ENCODE data around the gene CUEDC1. TPM values are rescaled to one million over a fixed set of nuclear protein-coding genes. Genes with fewer than 3 reads are reported as not detected.

CUEDC1 gene
- total and polyA plus RNA-seq, 2 of the 13 experiments (the other 11 are each of a cell fraction or from before 2014, with no cell fraction given): 7.4 to 12.9 TPM

DNA sequence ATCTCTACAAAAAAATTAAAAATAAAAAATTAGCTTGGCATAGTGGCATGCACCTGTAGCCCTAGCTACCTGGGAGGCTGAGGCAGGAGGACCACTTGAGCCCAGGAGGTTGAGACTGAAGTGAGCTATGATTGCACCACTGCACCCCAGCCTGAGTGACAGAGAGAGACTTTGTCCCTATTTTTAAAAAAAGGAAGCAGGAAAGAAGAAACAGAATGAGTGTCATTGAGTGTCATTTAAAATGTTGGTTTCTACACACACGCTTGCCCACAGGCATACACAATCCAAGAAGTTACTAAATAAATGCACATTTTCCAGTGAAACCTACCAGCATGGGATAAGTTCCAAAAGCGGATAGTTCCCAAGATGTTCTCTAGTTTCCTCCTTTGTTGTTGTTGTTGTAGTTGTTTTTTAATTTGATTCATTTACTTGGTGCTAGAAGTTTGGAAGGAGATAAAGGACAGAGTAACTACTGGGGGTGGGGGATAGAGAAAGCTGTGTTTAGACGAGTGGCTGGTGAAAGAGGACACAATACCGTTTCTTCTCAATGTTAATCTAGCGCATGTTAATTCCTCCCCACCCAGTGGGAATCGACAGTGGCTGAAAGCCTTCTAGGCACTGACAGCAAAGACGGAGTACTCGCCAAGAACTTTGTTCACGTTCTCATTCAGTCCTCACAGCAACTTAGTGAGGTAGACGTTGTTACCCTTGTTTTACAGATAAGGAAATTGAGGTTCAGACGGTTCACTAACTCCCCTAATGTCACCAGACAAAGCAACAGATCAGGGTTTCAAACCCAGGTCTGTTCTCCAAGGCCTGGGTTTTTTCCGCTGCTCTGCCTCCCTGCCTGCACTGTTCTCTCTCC lies 122.7 kb downstream of the CUEDC1 start (continued):
- TF ChIP-seq, protein P1, sequence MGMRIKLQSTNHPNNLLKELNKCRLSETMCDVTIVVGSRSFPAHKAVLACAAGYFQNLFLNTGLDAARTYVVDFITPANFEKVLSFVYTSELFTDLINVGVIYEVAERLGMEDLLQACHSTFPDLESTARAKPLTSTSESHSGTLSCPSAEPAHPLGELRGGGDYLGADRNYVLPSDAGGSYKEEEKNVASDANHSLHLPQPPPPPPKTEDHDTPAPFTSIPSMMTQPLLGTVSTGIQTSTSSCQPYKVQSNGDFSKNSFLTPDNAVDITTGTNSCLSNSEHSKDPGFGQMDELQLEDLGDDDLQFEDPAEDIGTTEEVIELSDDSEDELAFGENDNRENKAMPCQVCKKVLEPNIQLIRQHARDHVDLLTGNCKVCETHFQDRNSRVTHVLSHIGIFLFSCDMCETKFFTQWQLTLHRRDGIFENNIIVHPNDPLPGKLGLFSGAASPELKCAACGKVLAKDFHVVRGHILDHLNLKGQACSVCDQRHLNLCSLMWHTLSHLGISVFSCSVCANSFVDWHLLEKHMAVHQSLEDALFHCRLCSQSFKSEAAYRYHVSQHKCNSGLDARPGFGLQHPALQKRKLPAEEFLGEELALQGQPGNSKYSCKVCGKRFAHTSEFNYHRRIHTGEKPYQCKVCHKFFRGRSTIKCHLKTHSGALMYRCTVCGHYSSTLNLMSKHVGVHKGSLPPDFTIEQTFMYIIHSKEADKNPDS (CRISPR knock-in tag; IDR thresholded peaks at IDR 0.05): no peak
- TF ChIP-seq SIN3B (IDR thresholded peaks at IDR 0.05; ENCODE audit: low read length) (0 out of 2 replicates have a peak, but pooled peaks have one; percentile 6), ARNTL (CRISPR knock-in tag; IDR thresholded peaks at IDR 0.05) (no peak), CBX1 (IDR thresholded peaks at IDR 0.05; ENCODE audit: low read depth) (no peak), ZNF879 (CRISPR knock-in tag; IDR thresholded peaks at IDR 0.05) (0 out of 2 replicates have a peak, but pooled peaks have one; percentile 29), PHF5A (CRISPR knock-in tag; IDR thresholded peaks at IDR 0.05; ENCODE audit: low read depth, unreplicated experiment) (no peak), RAD51 (IDR thresholded peaks at IDR 0.05; ENCODE audit: borderline replicate concordance) (no peak), ZNF790 (CRISPR knock-in tag; IDR thresholded peaks at IDR 0.05; ENCODE audit: borderline replicate concordance) (no peak), ZMYM3 (CRISPR knock-in tag; IDR thresholded peaks at IDR 0.05) (peak; percentile 57; the same call in 1 of the 2 replicates)

DNA sequence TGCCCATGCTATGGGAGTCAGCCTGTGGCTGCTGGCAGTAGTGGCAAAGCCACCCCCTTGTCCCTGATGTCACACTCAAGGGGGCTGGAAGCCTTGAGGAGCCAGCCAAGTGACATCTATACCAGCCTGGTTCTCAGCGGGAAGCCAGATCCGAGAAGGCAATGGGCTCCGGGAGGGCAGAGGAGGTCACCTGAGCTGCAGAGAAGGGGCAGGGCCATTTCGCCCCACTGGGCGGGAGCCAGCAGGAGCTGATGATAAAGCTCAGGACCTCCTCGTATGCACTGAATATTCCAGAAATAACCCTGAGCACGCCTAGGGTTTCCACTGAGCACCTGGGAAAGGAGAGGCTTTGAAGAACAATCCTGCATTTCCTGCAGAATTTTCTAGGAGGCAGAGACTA lies 124.3 kb downstream of the CUEDC1 start:
- CTCF ChIA-PET (ENCODE audit: low intra/inter-chr PET ratio, low total read pairs): no interaction called here
- Histone ChIP-seq H3K4me1 (ENCODE audit: insufficient read depth, low read length) (peaks cover 45% of the 10 kb centered on the region), H2AFZ (ENCODE audit: low read length) (no peak overlapping the region), H3K4me2 (ENCODE audit: low read depth, low read length) (no peak overlapping the region), H3K4me3 (replicated peaks in 1 of 3; ENCODE audit: insufficient read depth in 1 of 3, low read depth in 2 of 3, low read length in 3 of 3) (no peak overlapping the region), H3K27ac (ENCODE audit: extremely low read length, insufficient read depth, low read length) (no peak overlapping the region), H4K20me1 (ENCODE audit: insufficient read depth, low read length) (no peaks in the 10 kb centered on the region), H3K9me3 (ENCODE audit: low read length) (no peaks in the 10 kb centered on the region), H3K79me2 (ENCODE audit: insufficient read depth, low read length) (no peaks in the 10 kb centered on the region), H3K9ac (ENCODE audit: insufficient read depth, low read depth, low read length) (no peak overlapping the region), H3K27me3 (ENCODE audit: control insufficient read depth in 1 of 2, insufficient read depth in 2 of 2, low read length in 2 of 2) (no peaks in the 10 kb centered on the region; a peak in 2 of 5 replicates), H3K36me3 (replicated peaks in 1 of 2; ENCODE audit: control insufficient read depth in 1 of 2, insufficient read depth in 2 of 2, low read length in 2 of 2) (no peaks in the 10 kb centered on the region)
- POLR2A ChIA-PET: no interaction called here
- FAIRE-seq (no peak), ATAC-seq (no peak), DNase-seq (ENCODE audit: low spot score) (no peak)
- intact Hi-C loops (cut with micrococcal nuclease; ENCODE audit: unreplicated experiment): loop anchor here (5.0 kb wide), 2 partner anchors 234 to 1466 kb away; no protein-coding TSS in a partner anchor
- in situ Hi-C loops (cut with HindIII; ENCODE audit: extremely low pct_ligation_motif_present, low pct_unique_long_range_greater_than_20kb): no loop called here
- no TSS peak for BruUV-seq (replicated peaks)
- 0% methylated on average over 3 of the region's 7 CpGs for WGBS (ENCODE audit: low lambda C conversion rate)
- no peak for TF ChIP-seq GATAD1 (CRISPR knock-in tag; IDR thresholded peaks at IDR 0.05)
- no peak for TF ChIP-seq ASH2L (IDR thresholded peaks at IDR 0.05; ENCODE audit: insufficient read length, low read depth, low read length)
- 0 out of 2 replicates have a peak, but pooled peaks have one; percentile 34 for TF ChIP-seq NRL (CRISPR knock-in tag; IDR thresholded peaks at IDR 0.05; ENCODE audit: borderline replicate concordance)
- no peak for TF ChIP-seq PHB2 (IDR thresholded peaks at IDR 0.05; ENCODE audit: partially characterized antibody)
- TF ChIP-seq, protein P2, sequence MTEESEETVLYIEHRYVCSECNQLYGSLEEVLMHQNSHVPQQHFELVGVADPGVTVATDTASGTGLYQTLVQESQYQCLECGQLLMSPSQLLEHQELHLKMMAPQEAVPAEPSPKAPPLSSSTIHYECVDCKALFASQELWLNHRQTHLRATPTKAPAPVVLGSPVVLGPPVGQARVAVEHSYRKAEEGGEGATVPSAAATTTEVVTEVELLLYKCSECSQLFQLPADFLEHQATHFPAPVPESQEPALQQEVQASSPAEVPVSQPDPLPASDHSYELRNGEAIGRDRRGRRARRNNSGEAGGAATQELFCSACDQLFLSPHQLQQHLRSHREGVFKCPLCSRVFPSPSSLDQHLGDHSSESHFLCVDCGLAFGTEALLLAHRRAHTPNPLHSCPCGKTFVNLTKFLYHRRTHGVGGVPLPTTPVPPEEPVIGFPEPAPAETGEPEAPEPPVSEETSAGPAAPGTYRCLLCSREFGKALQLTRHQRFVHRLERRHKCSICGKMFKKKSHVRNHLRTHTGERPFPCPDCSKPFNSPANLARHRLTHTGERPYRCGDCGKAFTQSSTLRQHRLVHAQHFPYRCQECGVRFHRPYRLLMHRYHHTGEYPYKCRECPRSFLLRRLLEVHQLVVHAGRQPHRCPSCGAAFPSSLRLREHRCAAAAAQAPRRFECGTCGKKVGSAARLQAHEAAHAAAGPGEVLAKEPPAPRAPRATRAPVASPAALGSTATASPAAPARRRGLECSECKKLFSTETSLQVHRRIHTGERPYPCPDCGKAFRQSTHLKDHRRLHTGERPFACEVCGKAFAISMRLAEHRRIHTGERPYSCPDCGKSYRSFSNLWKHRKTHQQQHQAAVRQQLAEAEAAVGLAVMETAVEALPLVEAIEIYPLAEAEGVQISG (CRISPR knock-in tag; IDR thresholded peaks at IDR 0.05): no peak
- no peak for TF ChIP-seq HOXA5 (CRISPR knock-in tag; IDR thresholded peaks at IDR 0.05)
- no peak for TF ChIP-seq TBL1XR1 (IDR thresholded peaks at IDR 0.05; ENCODE audit: borderline replicate concordance, low read length, partially characterized antibody)

All from HepG2 (cell line).